Mucosa of gallbladder (tissue), 1 donor: ENCODE results near the gene CDH18. TPM values are rescaled to one million over a fixed set of nuclear protein-coding genes. Genes with fewer than 3 reads are reported as not detected.

Source experiments
- DNase-seq: peaks from one replicate; pipeline ENCODE4 v3.0.0-alpha.2; 2020; ENCODE audit warnings: low spot score
- total RNA-seq: library from RNA; stranded (reverse); gene quantifications from one replicate; pipeline ENCODE4 v1.2.1, GENCODE V29; 2021
- donor health status: DM: no; HTN: no; CAD: no.

CDH18 gene
- total RNA-seq, 1 donor from 2014 or later: 0.32 TPM

DNA sequence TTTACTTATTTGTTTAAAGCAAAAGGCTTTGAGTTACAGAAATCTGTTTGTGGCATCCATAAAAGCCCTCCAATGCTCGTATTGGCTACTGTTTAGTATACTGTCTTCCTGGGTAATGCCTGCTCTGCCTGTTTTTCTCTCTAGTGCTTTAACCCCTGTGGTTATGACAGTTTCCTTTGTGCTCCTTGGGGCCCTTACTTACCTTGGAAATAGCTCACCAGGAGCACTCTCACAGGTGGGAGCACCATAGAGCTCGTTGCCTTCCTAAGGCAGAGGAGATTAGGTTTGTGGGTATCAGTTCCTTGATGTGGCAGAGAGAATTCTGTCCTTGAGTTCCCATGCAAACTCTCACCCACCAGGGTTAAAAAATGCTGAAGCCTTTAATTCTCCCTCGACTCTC is 242.8 kb downstream of the CDH18 start:
- DNase-seq: no peak

DNA sequence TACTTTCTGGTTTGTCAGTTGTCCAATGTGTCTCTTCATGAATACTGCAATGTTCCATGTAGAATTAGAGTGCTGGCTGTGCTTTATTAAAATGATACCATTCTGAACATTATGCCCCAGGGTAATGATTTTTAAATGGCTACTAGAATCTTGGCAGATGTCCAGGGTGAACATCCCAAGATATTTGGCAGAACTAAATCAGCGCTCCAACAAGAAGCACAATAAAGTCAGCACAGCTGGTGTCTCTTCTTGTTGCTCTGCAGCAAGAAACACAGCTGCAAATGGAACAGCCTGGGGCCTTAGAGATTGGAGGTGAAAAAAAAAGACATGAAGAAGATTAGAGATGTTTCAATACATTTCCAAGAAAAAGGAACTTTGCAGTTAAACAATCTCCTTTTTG is 248.3 kb downstream of the CDH18 start:
- DNase-seq: no peak

- no peak for DNase-seq
Measured at GRCh38 chr5:19734776-19735175, 253.2 kb downstream of the CDH18 start.

DNA sequence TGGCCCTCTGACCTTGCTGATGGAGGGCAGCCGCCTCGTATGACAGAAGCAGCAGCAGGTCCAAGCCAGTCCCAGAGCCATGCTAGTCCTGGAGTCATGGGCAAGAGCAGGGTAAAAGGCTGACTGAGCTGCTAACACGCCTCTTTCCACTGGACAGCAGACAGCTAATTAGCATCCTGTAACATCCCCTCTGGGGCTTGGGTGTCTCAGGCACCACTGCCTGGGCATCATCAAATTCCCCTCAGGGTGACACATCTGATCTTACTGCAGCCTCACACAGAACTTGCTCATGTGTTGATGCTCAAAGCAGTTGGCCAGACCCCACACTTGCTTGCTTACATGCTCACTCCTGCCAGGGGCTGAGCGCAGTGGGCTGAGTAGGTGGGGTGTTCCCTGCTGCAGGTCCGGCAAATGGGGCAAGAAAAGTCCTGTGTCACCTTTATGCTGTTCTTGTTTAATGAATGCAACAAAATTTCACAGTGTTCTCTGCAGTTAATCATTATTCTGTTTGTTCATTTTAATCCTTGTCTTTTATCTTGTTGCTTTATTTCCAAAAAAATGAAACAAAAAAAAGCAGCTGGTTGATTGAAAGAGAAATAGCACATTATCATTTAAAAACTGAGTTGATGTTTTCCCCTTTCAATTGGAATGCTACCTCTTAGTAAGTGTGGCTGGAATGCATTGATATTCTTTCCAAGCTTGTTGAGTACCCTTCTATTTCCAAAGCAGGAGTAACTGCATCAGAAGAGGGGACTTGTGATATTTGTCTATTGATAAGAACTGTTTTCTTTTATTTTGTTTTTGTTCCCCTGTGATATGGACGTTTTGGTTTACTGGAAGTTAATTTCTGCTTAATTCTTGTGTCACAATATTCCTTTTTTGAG is 254.1 kb downstream of the CDH18 start:
- DNase-seq: no peak

DNA sequence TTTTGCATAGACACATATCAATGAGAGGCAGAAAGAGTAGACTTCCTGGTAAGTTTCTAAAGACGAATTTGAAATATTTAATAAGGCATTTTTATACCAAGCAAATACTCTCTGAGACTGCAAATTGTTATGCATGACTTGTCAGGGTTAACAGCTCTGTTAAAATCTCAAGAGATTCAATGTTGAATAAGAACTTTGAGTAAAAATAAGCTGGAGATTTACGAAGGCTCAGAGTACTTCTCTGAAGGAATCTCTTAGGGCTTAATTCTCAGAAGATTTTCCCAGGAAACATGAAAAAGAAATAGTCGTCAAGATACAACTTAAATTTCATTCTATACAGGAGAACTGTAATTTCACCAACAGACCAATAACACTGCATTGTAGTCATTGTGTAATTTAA is 259.4 kb downstream of the CDH18 start:
- DNase-seq: no peak

DNA sequence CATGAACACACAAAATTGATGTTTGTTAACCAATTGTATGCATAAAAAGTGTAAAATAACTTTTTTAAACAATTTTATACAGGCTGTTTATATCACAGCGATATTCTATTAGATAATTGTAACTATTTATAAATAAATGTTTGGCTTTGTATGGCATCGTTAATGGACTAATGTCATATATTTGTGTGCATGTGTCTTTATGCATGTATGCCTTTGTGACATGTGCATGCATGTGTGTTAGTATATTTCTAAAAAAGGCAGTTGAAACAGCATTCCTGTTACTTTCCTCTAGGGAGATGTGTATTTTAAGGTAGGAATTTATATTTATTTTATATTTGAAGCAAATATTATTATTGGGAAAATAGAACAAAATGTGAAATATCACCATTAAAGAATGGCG is 268.9 kb downstream of the CDH18 start:
- no peak for DNase-seq

DNA sequence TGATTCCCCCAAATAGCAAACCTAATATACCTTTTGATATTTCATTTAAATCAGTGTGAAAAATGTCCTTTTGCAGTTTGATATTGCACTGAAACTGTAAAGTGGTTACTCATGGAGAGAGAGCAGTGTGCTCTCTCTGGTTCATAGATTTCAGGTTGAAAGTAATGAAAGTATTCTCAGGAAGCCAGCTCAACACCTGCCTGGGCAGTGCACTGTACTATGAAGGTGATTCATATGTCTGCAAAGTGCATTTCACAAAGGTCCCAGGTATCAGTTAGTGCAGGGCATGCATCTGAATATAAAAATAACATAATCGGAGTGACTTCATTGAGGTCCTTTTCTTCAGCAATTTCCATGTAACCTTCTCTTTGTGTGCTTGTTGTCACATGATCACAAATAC is 274.3 kb downstream of the CDH18 start:
- no peak for DNase-seq

GRCh38 chr5:19709403-19709802 is 278.6 kb downstream of the CDH18 start:
- no peak for DNase-seq

DNA sequence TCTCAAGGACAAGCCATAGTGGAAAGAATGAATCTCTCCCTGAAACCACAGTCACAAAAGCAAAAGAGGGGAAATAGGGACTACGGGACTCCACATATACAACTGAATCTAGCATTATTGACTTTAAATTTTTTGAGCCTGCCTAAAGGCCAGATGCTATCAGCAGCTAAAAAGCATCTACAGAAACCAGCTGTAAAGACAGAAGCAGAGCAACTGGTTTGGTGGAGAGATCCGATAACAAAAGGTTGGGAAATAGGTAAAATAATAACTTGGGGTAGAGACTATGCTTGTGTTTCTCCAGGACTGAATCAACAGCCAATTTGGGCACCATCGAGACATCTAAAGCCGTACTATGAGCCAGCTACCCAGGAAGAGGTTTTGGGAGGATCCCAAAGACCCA is 281.2 kb downstream of the CDH18 start:
- DNase-seq: no peak

- DNase-seq: no peak
Measured at GRCh38 chr5:19701731-19702130, 286.3 kb downstream of the CDH18 start.

GRCh38 chr5:19694949-19695611 is 292.9 kb downstream of the CDH18 start:
- DNase-seq: no peak

DNA sequence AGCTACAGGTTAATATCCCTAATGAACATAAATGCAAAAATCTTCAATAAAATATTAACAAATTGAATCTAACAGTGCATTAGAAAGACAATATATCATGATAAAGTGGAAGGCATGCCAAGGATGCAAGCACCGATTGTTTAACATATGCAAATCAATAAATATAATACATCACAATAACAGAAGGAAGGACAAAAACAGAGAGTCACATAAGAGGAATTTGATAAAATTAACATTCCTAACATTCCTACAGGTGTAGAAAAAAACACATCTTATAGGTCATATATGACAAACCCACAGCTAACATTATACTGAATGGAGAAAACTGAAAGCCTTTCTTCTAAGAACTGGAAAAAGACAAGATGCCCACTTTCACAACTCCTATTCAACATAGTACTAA is 297.0 kb downstream of the CDH18 start:
- DNase-seq: no peak

DNA sequence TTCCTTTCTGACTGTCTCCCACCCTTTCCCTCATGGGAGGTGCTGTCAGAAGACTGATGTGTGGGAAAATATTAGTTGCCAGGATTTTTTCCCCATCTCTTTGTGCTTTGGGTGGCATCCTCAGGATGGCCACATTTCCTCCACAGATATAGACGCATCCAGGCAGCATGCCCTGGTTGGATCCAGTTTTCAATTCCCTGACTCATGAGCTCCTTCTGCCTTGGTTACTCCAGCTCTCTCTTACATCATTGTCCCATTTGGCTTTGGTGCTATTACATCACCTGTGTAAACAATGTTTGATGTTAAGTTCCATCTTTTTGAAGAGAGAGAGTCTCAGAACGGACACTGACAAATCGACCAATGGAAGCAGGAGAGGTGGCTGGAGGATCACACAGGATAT is 302.5 kb downstream of the CDH18 start:
- DNase-seq: no peak

GRCh38 chr5:19676895-19677294 is 311.1 kb downstream of the CDH18 start:
- DNase-seq: no peak

DNA sequence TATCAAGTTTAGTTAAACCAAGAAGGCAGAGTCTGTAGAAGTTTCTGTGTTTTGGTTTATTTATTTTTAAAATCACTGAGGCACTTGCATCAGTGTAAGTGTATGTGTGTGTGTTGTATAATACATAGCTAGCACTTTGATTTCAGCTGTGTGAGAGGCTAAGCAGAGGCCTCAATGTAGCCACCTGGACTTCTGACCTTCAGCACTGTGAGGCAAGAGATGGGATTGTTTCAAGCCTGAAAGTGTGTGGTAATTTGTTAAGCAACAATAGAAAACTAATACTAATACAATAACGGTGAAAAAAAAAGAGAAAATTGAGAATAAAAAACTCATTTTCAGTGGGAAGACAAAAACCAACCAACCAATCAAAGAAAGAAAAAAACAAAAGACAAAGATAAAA is 327.3 kb downstream of the CDH18 start:
- no peak for DNase-seq

GRCh38 chr5:19655627-19656026 is 332.4 kb downstream of the CDH18 start:
- DNase-seq: no peak

DNA sequence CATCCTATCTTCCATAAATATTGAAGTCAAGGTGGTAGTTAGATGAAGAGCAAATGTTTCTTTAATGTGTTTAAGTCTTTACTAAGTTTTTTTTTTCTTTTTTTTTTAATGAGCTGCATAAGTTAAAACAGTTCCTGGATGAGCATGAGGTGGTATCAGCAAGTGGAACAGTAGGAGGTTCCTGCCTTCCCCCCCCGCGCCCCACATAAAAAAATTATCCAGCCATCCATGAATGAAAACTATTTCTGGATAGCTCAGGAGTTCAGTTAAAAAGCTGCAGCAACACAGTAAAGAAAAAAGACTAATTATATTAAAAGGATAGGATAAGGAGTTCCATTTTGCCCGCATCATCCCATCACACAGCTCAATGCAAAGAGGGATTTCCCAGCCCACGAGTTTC is 349.5 kb downstream of the CDH18 start:
- no peak for DNase-seq

- DNase-seq: no peak
Measured at GRCh38 chr5:19630876-19631275, 357.1 kb downstream of the CDH18 start.

DNA sequence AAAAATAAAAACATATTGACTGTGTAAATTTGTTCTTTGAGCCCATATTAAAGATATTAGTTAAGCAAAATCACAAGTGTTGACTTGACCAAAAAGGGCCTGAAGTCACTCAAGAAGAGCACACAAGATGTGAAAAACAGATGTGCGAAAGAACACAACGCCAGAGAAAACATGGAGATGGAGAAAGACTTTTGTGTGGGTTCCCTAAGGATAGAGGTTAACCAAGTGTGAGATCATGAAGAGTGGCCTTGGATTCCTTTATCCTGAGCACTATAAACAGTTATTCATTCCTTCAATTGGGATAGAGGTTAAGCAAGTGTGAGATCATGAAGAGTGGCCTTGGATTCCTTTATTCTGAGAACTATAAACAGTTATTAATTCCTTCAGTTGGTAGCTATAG is 361.8 kb downstream of the CDH18 start:
- DNase-seq: no peak

GRCh38 chr5:19625562-19625961 is 362.4 kb downstream of the CDH18 start:
- DNase-seq: no peak

GRCh38 chr5:19619571-19619970 is 368.4 kb downstream of the CDH18 start:
- no peak for DNase-seq

DNA sequence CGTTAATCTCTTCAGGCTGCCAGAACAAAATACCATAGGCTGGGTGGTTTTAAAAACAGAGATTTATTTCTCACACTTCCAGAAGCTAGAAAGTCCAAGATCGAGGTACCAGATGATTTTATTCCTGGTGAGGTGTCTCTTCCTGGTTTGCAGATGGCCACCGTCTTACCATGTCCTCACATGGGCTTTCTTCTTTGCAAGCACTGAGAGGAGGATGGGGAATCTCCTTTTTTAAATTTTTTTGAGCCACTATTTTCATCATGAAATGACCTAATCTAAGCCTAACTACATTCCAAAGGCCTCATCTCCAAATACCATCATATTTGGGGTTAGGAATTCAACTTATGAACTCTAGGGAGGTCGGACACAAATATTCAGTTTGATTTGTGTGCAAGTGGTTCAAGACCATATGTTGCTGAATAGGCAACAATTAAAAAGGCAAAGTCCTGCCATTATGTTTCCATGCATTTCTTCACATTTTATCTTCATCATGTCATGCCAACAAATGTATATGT is 371.2 kb downstream of the CDH18 start:
- DNase-seq: no peak

GRCh38 chr5:19615661-19616060 is 372.3 kb downstream of the CDH18 start:
- no peak for DNase-seq
